Left forelimb (tissue), 1 donor: ENCODE data around the gene NEMP1.
"Not testable (repeated sequence)": the region's sequence is repeated elsewhere in the genome, so short reads cannot be mapped to it uniquely, and the experiment has no call there.

Experiments
- DNase-seq: peaks from one replicate; pipeline ENCODE4 v3.0.0-alpha.2; 2018; ENCODE audit warnings: low spot score

Gene NEMP1

DNA sequence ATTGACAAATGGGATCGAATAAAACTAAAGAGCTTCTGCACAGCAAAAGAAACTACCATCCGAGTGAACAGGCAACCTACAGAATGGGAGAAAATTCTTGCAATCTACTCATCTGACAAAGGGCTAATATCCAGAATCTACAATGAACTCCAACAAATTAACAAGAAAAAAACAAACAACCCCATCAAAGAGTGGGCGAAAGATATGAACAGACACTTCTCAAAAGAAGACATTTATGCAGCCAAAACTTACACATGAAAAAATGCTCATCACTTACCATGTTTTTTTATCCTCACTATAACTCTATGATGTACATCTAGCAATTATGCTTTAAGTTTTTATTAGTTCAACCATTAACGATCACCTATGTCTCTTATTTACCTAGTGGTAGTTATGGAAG, 24.7 kb downstream of the NEMP1 start:
- not testable (repeated sequence) for DNase-seq

DNA sequence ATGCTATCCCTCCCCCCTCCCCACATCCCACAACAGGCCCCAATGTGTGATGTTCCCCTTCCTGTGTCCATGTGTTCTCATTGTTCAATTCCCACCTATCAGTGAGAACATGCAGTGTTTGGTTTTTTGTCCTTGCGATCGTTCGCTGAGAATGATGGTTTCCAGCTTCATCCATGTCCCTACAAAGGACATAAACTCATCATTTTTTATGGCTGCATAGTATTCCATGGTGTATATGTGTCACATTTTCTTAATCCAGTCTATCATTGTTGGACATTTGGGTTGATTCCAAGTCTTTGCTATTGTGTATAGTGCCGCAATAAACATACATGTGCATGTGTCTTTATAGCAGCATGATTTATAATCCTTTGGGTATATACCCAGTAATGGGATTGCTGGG, 25.4 kb downstream of the NEMP1 start:
- not testable (repeated sequence) for DNase-seq

DNA sequence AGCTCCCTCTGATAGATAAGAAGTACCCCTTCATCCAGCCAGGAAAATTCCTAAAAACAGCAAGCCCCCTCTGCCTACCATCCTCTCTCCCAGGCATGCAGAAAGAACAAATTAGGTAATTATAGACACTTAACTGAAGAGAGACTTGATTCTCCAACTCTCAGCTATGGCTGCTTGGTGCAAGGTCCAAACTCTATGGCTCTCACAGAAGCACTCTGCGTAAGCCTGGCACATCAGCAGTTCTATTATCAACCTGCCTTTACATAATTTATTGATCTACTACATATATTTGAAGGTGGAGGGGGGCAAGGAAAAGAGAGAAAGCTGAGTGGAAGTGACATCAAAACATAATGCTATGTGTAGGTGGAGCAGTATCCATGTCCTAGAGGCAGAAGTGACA, 27.6 kb downstream of the NEMP1 start:
- no peak for DNase-seq

GRCh38 chr12:57049890-57050289, 28.7 kb downstream of the NEMP1 start, which contains the start of gene MYO1A:
MYO1A (minus strand) TSS chr12:57050129; CDS start chr12:57048323, 1,806 bp downstream.
- DNase-seq: no peak

DNA sequence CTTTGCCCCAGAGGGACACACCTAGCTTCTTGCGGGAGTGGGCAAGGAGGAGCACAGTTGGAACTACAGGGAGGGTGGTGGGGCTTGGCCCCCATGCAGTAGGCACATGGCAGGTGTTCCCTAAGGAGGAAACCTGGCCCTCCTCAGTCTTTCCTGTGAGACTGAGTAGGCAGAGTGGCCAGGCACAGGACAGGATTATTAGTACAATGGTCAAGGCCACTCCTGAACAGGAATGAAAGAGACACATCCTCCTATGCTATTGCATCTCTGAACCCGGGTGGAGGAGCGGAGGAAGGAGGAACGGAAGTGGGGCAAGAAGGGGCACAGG, 29.5 kb downstream of the NEMP1 start:
- no peak for DNase-seq

GRCh38 chr12:57048423-57049118, 30.0 kb downstream of the NEMP1 start:
- DNase-seq: no peak

- DNase-seq: no peak
Measured at GRCh38 chr12:57047981-57048380, 30.6 kb downstream of the NEMP1 start.

GRCh38 chr12:57046947-57047890, 31.4 kb downstream of the NEMP1 start:
- no peak for DNase-seq

- no peak for DNase-seq
Measured at GRCh38 chr12:57046086-57046791, 32.4 kb downstream of the NEMP1 start.

GRCh38 chr12:57044889-57045288, 33.7 kb downstream of the NEMP1 start:
- no peak for DNase-seq

- no peak for DNase-seq
Measured at GRCh38 chr12:57044468-57044867, 34.1 kb downstream of the NEMP1 start.

DNA sequence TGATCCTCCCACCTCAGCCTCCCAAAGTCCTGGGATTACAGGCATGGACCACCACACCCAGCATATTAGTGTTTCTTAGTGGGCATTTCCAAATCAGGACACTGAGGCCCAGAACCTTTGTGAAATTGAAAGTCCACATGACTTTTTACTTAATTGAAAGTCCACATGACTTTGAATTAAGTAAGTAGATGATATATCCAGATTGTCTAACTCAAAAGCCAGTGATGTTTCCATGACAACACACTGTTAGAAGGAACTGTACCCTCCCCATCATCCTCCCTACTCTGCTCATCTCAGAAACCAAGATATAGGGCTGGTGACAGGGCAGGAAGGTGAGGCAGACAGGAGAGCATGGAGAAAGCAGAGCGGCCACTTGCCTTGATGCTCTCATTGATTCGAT, 35.9 kb downstream of the NEMP1 start:
- no peak for DNase-seq

DNA sequence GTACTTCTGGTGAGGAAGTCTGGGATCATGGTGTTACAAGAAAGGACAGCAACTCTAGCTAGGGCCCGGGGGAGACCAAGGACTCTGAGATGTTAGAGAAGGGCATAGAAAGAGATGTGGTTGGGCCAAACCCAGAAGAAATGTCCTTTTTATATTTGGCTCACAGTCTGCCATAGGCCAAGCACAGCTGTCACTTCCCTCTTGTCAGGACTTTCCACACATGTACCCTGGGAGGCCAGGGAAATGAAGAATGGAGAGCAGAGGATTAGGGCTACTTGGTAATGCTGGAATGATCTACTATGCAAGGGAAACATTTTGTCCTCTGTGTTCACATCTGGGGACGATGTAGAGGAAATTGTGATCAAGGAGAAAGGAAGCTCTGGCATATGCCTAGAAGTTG, 37.8 kb downstream of the NEMP1 start:
- DNase-seq: no peak

DNA sequence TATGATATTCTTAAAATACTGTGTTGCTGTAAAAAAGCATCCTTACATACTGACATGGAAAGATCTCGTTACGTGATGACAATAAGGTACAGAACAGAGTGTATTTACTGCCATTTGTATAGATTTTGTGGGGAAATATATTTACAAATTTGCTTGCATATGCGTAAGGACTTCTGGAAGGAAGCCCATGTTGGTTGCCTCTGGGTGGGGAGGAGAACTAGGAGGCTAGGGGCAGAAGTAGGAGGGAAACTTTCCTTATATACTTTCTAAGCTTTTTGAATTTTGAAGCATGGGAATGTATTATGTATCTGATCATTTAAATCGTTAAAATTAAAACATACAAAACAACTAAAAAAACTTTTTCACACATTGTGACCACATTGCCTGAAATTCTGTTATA, 38.4 kb downstream of the NEMP1 start:
- DNase-seq: no peak

DNA sequence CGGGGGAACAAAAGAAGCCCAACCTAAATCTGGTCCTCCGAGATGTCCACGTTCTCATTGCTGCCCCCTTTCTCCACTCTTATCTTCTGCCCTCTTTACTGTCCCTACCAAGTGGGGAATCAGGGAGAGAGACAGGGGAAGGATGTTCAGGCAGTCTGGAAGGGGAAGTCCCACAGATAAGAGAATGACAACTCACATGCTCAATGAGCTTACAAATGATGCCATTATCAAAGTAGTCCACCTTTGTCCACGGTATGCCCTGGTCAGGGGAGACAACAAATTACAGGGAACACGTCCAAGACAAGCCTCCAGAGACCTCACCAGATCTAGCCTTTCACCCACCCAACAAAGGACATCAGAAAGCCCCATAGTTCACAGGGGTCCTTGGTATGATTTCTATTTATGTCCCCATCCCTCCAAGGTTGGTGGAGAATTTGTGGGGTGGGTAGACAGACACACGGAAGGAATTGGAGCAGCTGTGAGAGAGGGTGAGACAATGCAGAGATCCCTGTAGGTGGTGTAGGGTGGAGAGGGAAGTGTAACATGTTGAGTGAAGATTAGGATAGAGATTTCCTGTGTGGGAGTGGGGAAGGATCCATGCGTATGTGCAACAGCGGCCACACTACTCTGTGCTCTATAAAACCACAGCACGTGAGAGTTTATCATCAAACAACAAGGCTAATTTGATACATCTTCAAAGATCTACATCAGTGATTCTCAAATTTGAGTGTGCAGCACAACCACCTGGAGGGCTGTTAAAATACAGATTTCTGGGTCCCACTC, 39.4 kb downstream of the NEMP1 start:
- DNase-seq: no peak

GRCh38 chr12:57037264-57037663, 41.3 kb downstream of the NEMP1 start:
- no peak for DNase-seq

GRCh38 chr12:57033431-57033830, 45.2 kb downstream of the NEMP1 start:
- DNase-seq: no peak

DNA sequence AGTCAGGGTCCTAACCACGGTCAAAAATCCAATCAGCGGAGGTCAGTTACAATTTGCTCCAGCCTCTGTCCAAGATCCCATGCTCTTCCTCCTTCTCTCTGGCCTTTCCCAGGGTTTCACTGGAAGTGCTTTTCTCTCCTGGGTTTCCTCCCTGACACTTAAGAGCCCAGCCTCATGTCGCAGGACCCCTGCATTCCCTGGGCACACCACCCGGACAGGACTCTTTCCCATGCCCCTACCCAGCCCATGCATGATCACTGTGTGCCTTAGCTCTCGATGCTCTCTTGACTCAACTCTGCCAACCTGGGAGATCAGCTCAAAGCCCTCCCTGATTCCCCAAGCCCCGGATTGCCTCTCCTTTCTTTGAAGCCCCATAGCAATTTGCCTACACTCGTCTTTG, 46.8 kb downstream of the NEMP1 start:
- no peak for DNase-seq

DNA sequence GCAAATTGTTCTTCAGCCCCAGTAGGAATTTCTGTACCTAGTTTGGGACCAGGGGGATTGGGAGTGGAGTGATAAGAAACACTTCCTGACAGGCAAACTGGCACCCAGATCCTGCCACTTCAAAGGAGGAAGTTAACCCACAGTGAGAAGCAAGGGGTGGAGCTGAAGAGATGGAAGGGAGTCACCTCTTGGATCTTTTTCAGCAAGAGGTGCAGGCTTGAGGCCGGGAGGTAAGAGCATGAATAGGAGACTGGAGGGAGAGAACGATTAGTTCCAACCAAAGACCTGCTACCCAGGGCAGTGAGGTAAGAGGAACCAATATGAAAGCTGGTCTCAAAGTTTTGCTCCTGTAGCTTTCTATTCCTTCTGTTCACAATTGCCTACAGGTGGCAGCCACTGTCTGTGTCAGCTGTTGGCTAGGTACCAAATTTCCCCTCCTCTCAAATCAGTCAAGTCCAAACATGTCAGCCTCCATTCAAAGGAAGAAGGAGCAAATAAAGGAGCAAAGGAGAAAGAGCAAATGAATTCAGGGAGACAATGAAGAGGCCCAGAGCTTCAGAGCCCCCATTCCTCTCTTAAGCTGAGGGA, 47.4 kb downstream of the NEMP1 start:
- DNase-seq: no peak

DNA sequence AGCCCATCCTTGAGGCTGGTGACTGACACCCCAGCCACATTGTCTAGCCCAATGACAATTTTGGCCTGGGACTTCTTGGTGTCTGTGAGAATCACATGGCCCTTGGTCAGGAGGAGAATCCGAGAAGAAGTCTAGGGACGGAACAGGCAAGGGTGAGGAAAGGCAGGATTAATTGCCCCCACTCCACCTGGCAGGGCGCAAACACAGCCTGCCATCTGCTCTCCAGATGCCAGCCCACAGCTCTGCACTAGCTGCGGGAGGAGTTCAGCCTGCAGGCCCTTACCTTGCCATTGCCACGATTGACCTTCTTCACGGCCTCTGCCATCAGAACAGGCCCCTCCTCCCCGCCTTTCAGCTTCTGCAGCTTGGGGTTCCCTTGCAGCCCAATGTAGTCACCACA, 49.1 kb downstream of the NEMP1 start:
- no peak for DNase-seq

DNA sequence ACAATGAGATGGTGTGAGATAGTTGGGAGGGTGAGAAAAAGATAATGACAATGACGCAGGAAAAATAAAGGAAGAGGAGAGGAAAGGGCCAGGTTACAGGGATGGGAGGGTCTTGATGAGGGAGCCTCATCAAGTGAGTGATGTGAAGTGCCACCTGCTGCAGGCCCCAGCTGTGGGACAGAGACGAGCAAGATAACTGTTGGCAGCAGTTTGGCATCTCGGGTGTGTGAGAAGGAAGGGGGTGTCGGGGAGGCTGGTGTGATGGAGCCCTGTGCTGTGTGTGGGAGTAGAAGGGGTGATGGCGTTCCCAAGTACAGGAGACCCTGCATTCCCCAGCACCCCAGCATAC, 50.8 kb downstream of the NEMP1 start:
- DNase-seq: no peak
